Peyer's patch (tissue), 4 donors: ENCODE measurements around the gene ARID2. TPM values are rescaled to one million over a fixed set of nuclear protein-coding genes. Genes with fewer than 3 reads are reported as not detected.

Experiments
- DNase-seq, 3 donors: peaks; one replicate each; pipeline ENCODE4 v3.0.0-alpha.2; 2017 to 2019
- H3K27ac ChIP-seq, 4 donors: fragments of 200-600 bp; sonication (generic); one replicate each; pipeline ENCODE4 v1.5.1; 2016 to 2019
- H3K27me3 ChIP-seq, 2 donors: fragments of 200-600 bp; sonication (generic); one replicate each; pipeline ENCODE4 v1.5.1; 2019
- H3K36me3 ChIP-seq, 3 donors: fragments of 200-600 bp; sonication (generic); one replicate each; pipeline ENCODE4 v1.5.1; 2016 to 2019
- H3K4me1 ChIP-seq, 4 donors: fragments of 200-600 bp; sonication (generic); one replicate each; pipeline ENCODE4 v1.5.1; 2016 to 2019
- H3K4me3 ChIP-seq, 4 donors: fragments of 200-600 bp; sonication (generic); 1 replicate in 3 of 4; 2 replicates in 1 of 4; pipeline ENCODE4 v1.5.1; 2016 to 2019; ENCODE audit warnings: mild to moderate bottlenecking in 1 of 4
- H3K9me3 ChIP-seq, 4 donors: fragments of 200-600 bp; sonication (generic); one replicate each; pipeline ENCODE4 v1.5.1; 2016 to 2019; ENCODE audit warnings: mild to moderate bottlenecking in 1 of 4
- CTCF ChIP-seq, 6 experiments: fragments of 450-650 bp in 4 of 6; fragments of 200-600 bp in 2 of 6; sonication (generic) in 1 of 6; IDR thresholded peaks; one replicate each; pipeline ENCODE4 v1.5.1; 2017 to 2019; ENCODE audit warnings: antibody characterized with exemption in 6 of 6, mild to moderate bottlenecking in 3 of 6, moderate library complexity in 1 of 6
- POLR2A ChIP-seq, 2 donors: fragments of 450-650 bp; IDR thresholded peaks; one replicate each; pipeline ENCODE4 v1.5.1; 2017; ENCODE audit warnings: antibody characterized with exemption in 2 of 2, mild to moderate bottlenecking in 2 of 2, moderate library complexity in 2 of 2
- total RNA-seq, 4 donors: library from RNA; depleted of rRNA; stranded (reverse); fragments of >200 nt; gene quantifications; one replicate each; pipeline ENCODE4 v1.1.0, GENCODE V29; 2016

ARID2 gene
- total RNA-seq, 4 donors from 2014 or later, result 32.1 to 46.2 (median 41.5) TPM

DNA sequence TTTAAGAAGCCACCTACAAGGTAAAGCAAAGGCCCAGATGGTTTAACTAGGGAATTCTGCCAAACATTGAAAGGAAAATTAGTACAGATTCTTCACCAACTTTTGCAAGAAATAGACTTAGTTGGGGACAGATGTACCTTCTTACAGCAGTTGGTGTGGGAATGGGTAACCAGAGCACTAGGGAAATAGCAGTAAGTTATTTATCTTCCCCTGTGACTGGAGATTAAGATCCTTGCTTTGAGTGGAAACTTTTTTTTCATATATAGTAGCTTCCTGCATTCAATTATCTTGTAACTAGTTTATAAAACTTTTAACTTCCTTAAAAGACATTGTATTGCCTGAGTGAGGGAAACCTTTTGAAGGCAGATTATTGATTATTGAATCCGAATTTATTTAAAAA is 44.2 kb downstream of the ARID2 start:
- Histone ChIP-seq H3K27me3 (no peaks in the 10 kb centered on the region), H3K4me1 (peaks cover 0 to 12% (median 0%) of the 10 kb centered on the region in 4 donors), H3K27ac (no peak overlapping the region), H3K9me3 (no peaks in the 10 kb centered on the region), H3K4me3 (no peak overlapping the region), H3K36me3 (no peaks in the 10 kb centered on the region)
- TF ChIP-seq POLR2A (IDR thresholded peaks at IDR 0.05) (no peak), CTCF (IDR thresholded peaks at IDR 0.05) (no peak)
- DNase-seq, result no peak

DNA sequence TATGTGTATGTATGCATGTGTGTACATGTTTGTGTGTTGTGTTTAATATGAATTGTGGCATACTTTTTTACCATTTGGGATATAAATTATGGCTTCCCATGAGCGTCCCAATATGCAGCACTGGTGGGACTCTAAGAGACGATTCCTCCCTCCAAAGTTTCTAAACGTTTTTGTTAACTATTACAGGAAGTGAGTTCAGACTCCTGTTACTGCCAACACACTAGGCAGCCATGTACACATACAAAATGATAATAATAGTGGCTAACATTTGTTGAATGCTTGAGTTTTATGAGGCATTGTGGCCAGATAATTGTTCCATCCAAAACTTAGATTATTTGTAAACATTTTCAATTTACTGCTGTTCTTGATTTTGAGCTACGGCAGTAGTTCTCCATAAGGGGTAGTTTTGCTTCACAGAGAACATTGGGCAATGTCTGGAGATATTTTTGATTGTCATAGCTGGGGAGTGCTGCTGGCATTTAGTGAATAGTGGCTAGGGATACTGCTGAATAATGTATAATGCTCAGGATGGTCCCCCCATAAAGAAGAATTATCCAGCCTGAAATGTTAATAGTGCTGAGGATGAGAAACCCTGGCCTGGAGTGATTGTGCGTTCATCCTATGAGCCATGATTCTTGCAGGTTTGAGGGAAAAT is 45.1 kb downstream of the ARID2 start:
- peaks cover 0 to 12% (median 0%) of the 10 kb centered on the region in 4 donors for H3K4me1 ChIP-seq
- no peaks in the 10 kb centered on the region for H3K36me3 ChIP-seq
- H3K9me3 ChIP-seq, result no peaks in the 10 kb centered on the region
- no peaks in the 10 kb centered on the region for H3K27me3 ChIP-seq
- H3K4me3 ChIP-seq, result no peak overlapping the region
- no peak for DNase-seq
- no peak overlapping the region for H3K27ac ChIP-seq
- no peak for TF ChIP-seq POLR2A (IDR thresholded peaks at IDR 0.05)
- TF ChIP-seq CTCF (IDR thresholded peaks at IDR 0.05), result no peak

- no peak for DNase-seq
- H3K27ac ChIP-seq, result no peak overlapping the region
These were observed 46.0 kb downstream of the ARID2 start for GRCh38 chr12:45775465-45775864.

GRCh38 chr12:45775964-45776363 is 46.5 kb downstream of the ARID2 start:
- no peaks in the 10 kb centered on the region for H3K9me3 ChIP-seq
- no peak for DNase-seq
- H3K36me3 ChIP-seq, result no peaks in the 10 kb centered on the region
- TF ChIP-seq POLR2A (IDR thresholded peaks at IDR 0.05), result no peak
- TF ChIP-seq CTCF (IDR thresholded peaks at IDR 0.05), result no peak
- H3K4me1 ChIP-seq, result peaks cover 0 to 12% (median 0%) of the 10 kb centered on the region in 4 donors
- no peak overlapping the region for H3K27ac ChIP-seq
- no peaks in the 10 kb centered on the region for H3K27me3 ChIP-seq
- no peak overlapping the region for H3K4me3 ChIP-seq

More at GRCh38 chr12:45775465-45775864, 46.0 kb downstream of the ARID2 start:
- Histone ChIP-seq H3K4me1 (peaks cover 0 to 12% (median 0%) of the 10 kb centered on the region in 4 donors), H3K4me3 (no peak overlapping the region), H3K9me3 (no peaks in the 10 kb centered on the region), H3K27me3 (no peaks in the 10 kb centered on the region), H3K36me3 (no peaks in the 10 kb centered on the region)
- TF ChIP-seq CTCF (IDR thresholded peaks at IDR 0.05), result no peak
- no peak for TF ChIP-seq POLR2A (IDR thresholded peaks at IDR 0.05)

- Histone ChIP-seq H3K27ac (no peak overlapping the region), H3K36me3 (no peaks in the 10 kb centered on the region), H3K9me3 (no peaks in the 10 kb centered on the region), H3K4me1 (peaks cover 0 to 3% (median 0%) of the 10 kb centered on the region in 4 donors), H3K4me3 (no peak overlapping the region), H3K27me3 (no peaks in the 10 kb centered on the region)
- TF ChIP-seq POLR2A (IDR thresholded peaks at IDR 0.05), result no peak
- no peak for DNase-seq
These were observed 50.4 kb downstream of the ARID2 start for GRCh38 chr12:45779936-45780335.

DNA sequence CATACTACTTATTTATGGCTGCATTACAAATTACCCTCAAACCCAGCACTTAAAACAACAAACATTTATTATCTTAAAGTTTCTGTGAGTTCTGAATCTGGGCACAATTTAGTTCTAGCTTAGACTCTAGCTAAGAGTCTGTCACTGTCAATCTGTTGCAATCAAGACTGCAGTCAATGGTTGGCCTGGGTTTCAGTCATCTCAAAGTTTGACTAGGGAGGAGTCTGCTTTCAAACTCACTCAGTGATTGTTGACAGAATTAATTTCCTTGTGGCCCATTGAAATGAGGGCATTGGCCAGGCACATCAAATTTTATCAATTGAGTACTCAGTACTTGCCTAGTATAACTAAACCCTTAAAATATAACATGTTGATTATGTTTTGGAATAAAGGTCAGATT is 51.6 kb downstream of the ARID2 start:
- no peaks in the 10 kb centered on the region for H3K4me1 ChIP-seq
- DNase-seq, result no peak
- H3K4me3 ChIP-seq, result no peak overlapping the region
- TF ChIP-seq POLR2A (IDR thresholded peaks at IDR 0.05), result no peak
- TF ChIP-seq CTCF (IDR thresholded peaks at IDR 0.05), result no peak
- no peak overlapping the region for H3K27ac ChIP-seq
- no peaks in the 10 kb centered on the region for H3K36me3 ChIP-seq
- H3K9me3 ChIP-seq, result no peaks in the 10 kb centered on the region
- no peaks in the 10 kb centered on the region for H3K27me3 ChIP-seq
